Natural killer cell (primary cell): ENCODE data around the gene NOL3. TPM values are rescaled to one million over a fixed set of nuclear protein-coding genes. Genes with fewer than 3 reads are reported as not detected.

Experiments
- ATAC-seq, 3 donors: fragments of 150-1000 bp in 2 of 3; fragments of 200-7000 bp in 1 of 3; cut with Tn5 transposase; 1 replicate in 1 of 3; 2 replicates in 2 of 3; pipeline ENCODE4 v1.10.0; 2021; ENCODE audit warnings: mild to moderate bottlenecking in 2 of 3, moderate library complexity in 2 of 3
- DNase-seq, 2 donors: peaks; one replicate each; pipeline versions ENCODE4 v3.0.0 to v3.0.0-alpha.2; 2013 to 2021; ENCODE audit warnings: mixed read lengths in 1 of 2
- H3K27ac ChIP-seq: one replicate; pipeline ENCODE4 v1.5.1; 2013; ENCODE audit warnings: mild to moderate bottlenecking, low read length
- H3K27me3 ChIP-seq: one replicate; pipeline ENCODE4 v1.6.1; 2013; ENCODE audit warnings: low read length; ENCODE audit not compliant: control insufficient read depth, insufficient read depth
- H3K36me3 ChIP-seq: one replicate; pipeline ENCODE4 v1.6.1; 2013; ENCODE audit warnings: low read length; ENCODE audit not compliant: control insufficient read depth, insufficient read depth
- H3K4me1 ChIP-seq: one replicate; pipeline ENCODE4 v1.6.1; 2013; ENCODE audit warnings: low read length; ENCODE audit not compliant: control insufficient read depth, insufficient read depth
- H3K4me3 ChIP-seq: one replicate; pipeline ENCODE4 v1.5.1; 2013; ENCODE audit warnings: low read length
- H3K9me3 ChIP-seq: one replicate; pipeline ENCODE4 v1.6.1; 2013; ENCODE audit warnings: low read length; ENCODE audit not compliant: control insufficient read depth, insufficient read depth
- H3K27ac Mint-ChIP-seq, 2 donors: one replicate each; pipeline ENCODE4 v1.8.0; 2022; ENCODE audit warnings: mild to moderate bottlenecking in 2 of 2, mixed read lengths in 2 of 2, moderate library complexity in 1 of 2
- H3K27me3 Mint-ChIP-seq, 2 donors: one replicate each; pipeline ENCODE4 v1.8.0; 2022; ENCODE audit warnings: low read depth in 2 of 2, mixed read lengths in 2 of 2
- H3K36me3 Mint-ChIP-seq: one replicate; pipeline ENCODE4 v1.8.0; 2022; ENCODE audit warnings: mixed read lengths
- H3K4me1 Mint-ChIP-seq, 2 donors: one replicate each; pipeline ENCODE4 v1.8.0; 2022; ENCODE audit warnings: mixed read lengths in 2 of 2
- H3K4me3 Mint-ChIP-seq: one replicate; pipeline ENCODE4 v1.8.0; 2022; ENCODE audit warnings: mild to moderate bottlenecking, moderate library complexity, mixed read lengths
- H3K9me3 Mint-ChIP-seq, 2 donors: one replicate each; pipeline ENCODE4 v1.8.0; 2022; ENCODE audit warnings: mixed read lengths in 2 of 2
- CTCF ChIP-seq: fragments of 200-600 bp; IDR thresholded peaks from one replicate; pipeline ENCODE4 v1.8.0; 2022; ENCODE audit warnings: antibody characterized with exemption
- WGBS: methylation state at CpG from one replicate; pipeline ENCODE4 v1.1.7; 2013; ENCODE audit warnings: missing lambda C conversion rate; ENCODE audit not compliant: insufficient coverage; 5-methylcytosine and 5-hydroxymethylcytosine counted together
- intact Hi-C: fragments of 100-400 bp; cut with micrococcal nuclease; formaldehyde crosslinking; loops from one replicate; pipeline ENCODE4 v1.14.2; 2022
- total RNA-seq, 4 donors: library from RNA; stranded (reverse); fragments of 120-200 nt in 1 of 4; gene quantifications; one replicate each; pipeline versions ENCODE4 v1.2.3 to v1.2.4, GENCODE V29; 2013 to 2022

The NOL3 gene
- total RNA-seq, 3 donors from 2014 or later (not counting 1 experiment from before 2014, with no cell fraction given) = 0.88 to 1.3 (median 1.3) TPM

- no peaks in the 10 kb centered on the region for H3K36me3 Mint-ChIP-seq
- Histone ChIP-seq H3K36me3 (no peaks in the 10 kb centered on the region), H3K4me1 (peaks cover 57% of the 10 kb centered on the region), H3K27ac (no peak overlapping the region), H3K27me3 (peaks cover 73% of the 10 kb centered on the region), H3K9me3 (no peaks in the 10 kb centered on the region), H3K4me3 (no peak overlapping the region)
- intact Hi-C loops = no loop called here
- no peak for ATAC-seq
- no peak for TF ChIP-seq CTCF
- peaks cover 13 to 27% of the 10 kb centered on the region in 2 donors for H3K4me1 Mint-ChIP-seq
- H3K27ac Mint-ChIP-seq = no peak overlapping the region
- DNase-seq = no peak
- H3K27me3 Mint-ChIP-seq = peaks cover 22 to 55% of the 10 kb centered on the region in 2 donors
- H3K9me3 Mint-ChIP-seq = no peaks in the 10 kb centered on the region
- 9% methylated on average over 85 of the region's 85 CpGs for WGBS
- peak overlapping the region; percentile 65 for H3K4me3 Mint-ChIP-seq
Measured at GRCh38 chr16:67165121-67166078, 4.9 kb upstream of the NOL3 start.

GRCh38 chr16:67166110-67166547, 4.2 kb upstream of the NOL3 start:
- peaks cover 77% of the 10 kb centered on the region for H3K27me3 ChIP-seq
- Mint-ChIP-seq H3K4me1 (peaks cover 11 to 28% of the 10 kb centered on the region in 2 donors), H3K27ac (no peak overlapping the region), H3K36me3 (no peaks in the 10 kb centered on the region), H3K9me3 (no peaks in the 10 kb centered on the region), H3K4me3 (no peak overlapping the region), H3K27me3 (peaks cover 27 to 58% of the 10 kb centered on the region in 2 donors)
- 27% methylated on average over 17 of the region's 18 CpGs for WGBS
- ATAC-seq (no peak), DNase-seq (no peak)
- H3K36me3 ChIP-seq = no peaks in the 10 kb centered on the region
- H3K9me3 ChIP-seq = no peaks in the 10 kb centered on the region
- no peak overlapping the region for H3K27ac ChIP-seq
- H3K4me3 ChIP-seq = no peak overlapping the region
- peaks cover 56% of the 10 kb centered on the region for H3K4me1 ChIP-seq
- intact Hi-C loops = no loop called here
- TF ChIP-seq CTCF = no peak

GRCh38 chr16:67166598-67167168, 3.7 kb upstream of the NOL3 start:
- peaks cover 51% of the 10 kb centered on the region for H3K4me1 ChIP-seq
- H3K4me3 ChIP-seq = no peak overlapping the region
- no peaks in the 10 kb centered on the region for H3K9me3 Mint-ChIP-seq
- H3K27me3 Mint-ChIP-seq = peaks cover 33 to 62% of the 10 kb centered on the region in 2 donors
- H3K27me3 ChIP-seq = peaks cover 77% of the 10 kb centered on the region
- H3K36me3 Mint-ChIP-seq = no peaks in the 10 kb centered on the region
- H3K9me3 ChIP-seq = no peaks in the 10 kb centered on the region
- 71% methylated on average over 5 of the region's 5 CpGs for WGBS
- no peak for TF ChIP-seq CTCF
- DNase-seq (no peak), ATAC-seq (no peak)
- no peak overlapping the region for H3K4me3 Mint-ChIP-seq
- no peak overlapping the region for H3K27ac ChIP-seq
- intact Hi-C loops = no loop called here
- no peaks in the 10 kb centered on the region for H3K36me3 ChIP-seq
- peaks cover 15 to 32% of the 10 kb centered on the region in 2 donors for H3K4me1 Mint-ChIP-seq
- H3K27ac Mint-ChIP-seq = no peak overlapping the region
